ENCODE data around the gene ZSWIM5.

DNA sequence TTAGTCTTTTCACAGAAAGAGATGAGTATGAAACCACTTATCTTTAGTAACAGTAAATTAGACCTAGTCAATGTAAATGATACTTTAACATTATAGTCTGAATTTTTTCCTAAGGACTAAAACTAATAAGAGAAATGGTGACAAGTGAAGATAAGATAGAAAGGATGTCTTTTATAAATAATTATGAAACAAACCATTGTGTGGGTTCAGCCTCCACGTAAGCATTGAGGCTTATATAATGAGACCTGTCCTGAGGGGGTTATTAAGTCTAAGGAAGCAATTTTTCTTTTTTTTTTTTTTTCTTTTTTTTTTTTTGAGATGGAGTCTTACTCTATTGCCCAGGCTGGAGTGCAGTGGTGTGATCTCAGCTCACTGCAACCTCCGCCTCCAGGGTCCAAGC, 138.6 kb downstream of the ZSWIM5 start:
- TF ChIP-seq, protein P1, sequence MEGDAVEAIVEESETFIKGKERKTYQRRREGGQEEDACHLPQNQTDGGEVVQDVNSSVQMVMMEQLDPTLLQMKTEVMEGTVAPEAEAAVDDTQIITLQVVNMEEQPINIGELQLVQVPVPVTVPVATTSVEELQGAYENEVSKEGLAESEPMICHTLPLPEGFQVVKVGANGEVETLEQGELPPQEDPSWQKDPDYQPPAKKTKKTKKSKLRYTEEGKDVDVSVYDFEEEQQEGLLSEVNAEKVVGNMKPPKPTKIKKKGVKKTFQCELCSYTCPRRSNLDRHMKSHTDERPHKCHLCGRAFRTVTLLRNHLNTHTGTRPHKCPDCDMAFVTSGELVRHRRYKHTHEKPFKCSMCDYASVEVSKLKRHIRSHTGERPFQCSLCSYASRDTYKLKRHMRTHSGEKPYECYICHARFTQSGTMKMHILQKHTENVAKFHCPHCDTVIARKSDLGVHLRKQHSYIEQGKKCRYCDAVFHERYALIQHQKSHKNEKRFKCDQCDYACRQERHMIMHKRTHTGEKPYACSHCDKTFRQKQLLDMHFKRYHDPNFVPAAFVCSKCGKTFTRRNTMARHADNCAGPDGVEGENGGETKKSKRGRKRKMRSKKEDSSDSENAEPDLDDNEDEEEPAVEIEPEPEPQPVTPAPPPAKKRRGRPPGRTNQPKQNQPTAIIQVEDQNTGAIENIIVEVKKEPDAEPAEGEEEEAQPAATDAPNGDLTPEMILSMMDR (IDR thresholded peaks at IDR 0.05; ENCODE audit: poor library complexity) = no peak
- no peak for TF ChIP-seq EZH2 (IDR thresholded peaks at IDR 0.05; ENCODE audit: borderline replicate concordance)

Measured in hepatocyte (in vitro differentiated cells).